Type B pancreatic cell (in vitro differentiated cells): ENCODE results near the gene IRF2BP2. TPM values are rescaled to one million over a fixed set of nuclear protein-coding genes. Genes with fewer than 3 reads are reported as not detected.

ENCODE experiments used
- DNase-seq: peaks from one replicate; pipeline ENCODE4 v3.0.0; 2021; ENCODE audit warnings: mixed read lengths; ENCODE audit not compliant: unreplicated experiment; ENCODE audit errors: extremely low spot score
- H3K27ac Mint-ChIP-seq: 2 replicates; pipeline ENCODE4 v1.8.0; 2021; ENCODE audit warnings: mild to moderate bottlenecking, mixed read lengths
- H3K27me3 Mint-ChIP-seq: 2 replicates; pipeline ENCODE4 v1.8.0; 2021; ENCODE audit warnings: mixed read lengths
- H3K36me3 Mint-ChIP-seq: 2 replicates; pipeline ENCODE4 v1.8.0; 2021; ENCODE audit warnings: mixed read lengths
- H3K4me1 Mint-ChIP-seq: one replicate; pipeline ENCODE4 v1.8.0; 2021; ENCODE audit warnings: mixed read lengths; ENCODE audit not compliant: unreplicated experiment
- H3K4me3 Mint-ChIP-seq: 2 replicates; pipeline ENCODE4 v1.8.0; 2021; ENCODE audit warnings: mild to moderate bottlenecking, mixed read lengths
- H3K9me3 Mint-ChIP-seq: 2 replicates; pipeline ENCODE4 v1.8.0; 2021; ENCODE audit warnings: mixed read lengths
- CTCF ChIP-seq: fragments of 200-600 bp; sonication (generic); conservative IDR thresholded peaks from 2 replicates; pipeline ENCODE4 v1.5.0; 2021; ENCODE audit warnings: antibody characterized with exemption, mild to moderate bottlenecking
- total RNA-seq: library from RNA; stranded (reverse); gene quantifications from 2 replicates; pipeline ENCODE4 v1.2.1, GENCODE V29; 2021; ENCODE audit warnings: low replicate concordance

Gene IRF2BP2
- total RNA-seq, 1 donor from 2014 or later: 181 TPM

GRCh38 chr1:234589064-234589800 lies 20.7 kb downstream of the IRF2BP2 start:
- no peaks in the 10 kb centered on the region for H3K27me3 Mint-ChIP-seq
- no peak for DNase-seq
- no peak overlapping the region for H3K4me3 Mint-ChIP-seq
- TF ChIP-seq CTCF: no peak
- no peak overlapping the region for H3K27ac Mint-ChIP-seq
- H3K9me3 Mint-ChIP-seq: peaks cover 6% of the 10 kb centered on the region
- no peaks in the 10 kb centered on the region for H3K36me3 Mint-ChIP-seq
- H3K4me1 Mint-ChIP-seq: peaks cover 29% of the 10 kb centered on the region

- H3K9me3 Mint-ChIP-seq: peaks cover 3% of the 10 kb centered on the region
- peaks cover 32% of the 10 kb centered on the region for H3K4me1 Mint-ChIP-seq
- TF ChIP-seq CTCF: no peak
- no peaks in the 10 kb centered on the region for H3K36me3 Mint-ChIP-seq
- no peak overlapping the region for H3K27ac Mint-ChIP-seq
- H3K4me3 Mint-ChIP-seq: no peak overlapping the region
- no peaks in the 10 kb centered on the region for H3K27me3 Mint-ChIP-seq
- no peak for DNase-seq
These were observed 21.6 kb downstream of the IRF2BP2 start for GRCh38 chr1:234588386-234588785.

GRCh38 chr1:234586892-234587485 lies 23.0 kb downstream of the IRF2BP2 start:
- H3K27me3 Mint-ChIP-seq: no peaks in the 10 kb centered on the region
- peaks cover 3% of the 10 kb centered on the region for H3K9me3 Mint-ChIP-seq
- no peaks in the 10 kb centered on the region for H3K36me3 Mint-ChIP-seq
- H3K4me3 Mint-ChIP-seq: no peak overlapping the region
- no peak for DNase-seq
- no peak for TF ChIP-seq CTCF
- H3K4me1 Mint-ChIP-seq: peaks cover 40% of the 10 kb centered on the region
- H3K27ac Mint-ChIP-seq: no peak overlapping the region

- Mint-ChIP-seq H3K4me1 (peaks cover 41% of the 10 kb centered on the region), H3K4me3 (no peak overlapping the region), H3K27ac (no peak overlapping the region), H3K27me3 (no peaks in the 10 kb centered on the region), H3K36me3 (no peaks in the 10 kb centered on the region), H3K9me3 (no peaks in the 10 kb centered on the region)
- TF ChIP-seq CTCF: no peak
- no peak for DNase-seq
These were observed 23.7 kb downstream of the IRF2BP2 start for GRCh38 chr1:234586304-234586703.

GRCh38 chr1:234585330-234586055 lies 24.5 kb downstream of the IRF2BP2 start:
- DNase-seq: no peak
- Mint-ChIP-seq H3K9me3 (no peaks in the 10 kb centered on the region), H3K4me1 (peaks cover 41% of the 10 kb centered on the region), H3K27me3 (no peaks in the 10 kb centered on the region), H3K27ac (no peak overlapping the region), H3K36me3 (no peaks in the 10 kb centered on the region), H3K4me3 (no peak overlapping the region)
- no peak for TF ChIP-seq CTCF
